ENCODE measurements around the gene RUFY3.

RUFY3 gene

DNA sequence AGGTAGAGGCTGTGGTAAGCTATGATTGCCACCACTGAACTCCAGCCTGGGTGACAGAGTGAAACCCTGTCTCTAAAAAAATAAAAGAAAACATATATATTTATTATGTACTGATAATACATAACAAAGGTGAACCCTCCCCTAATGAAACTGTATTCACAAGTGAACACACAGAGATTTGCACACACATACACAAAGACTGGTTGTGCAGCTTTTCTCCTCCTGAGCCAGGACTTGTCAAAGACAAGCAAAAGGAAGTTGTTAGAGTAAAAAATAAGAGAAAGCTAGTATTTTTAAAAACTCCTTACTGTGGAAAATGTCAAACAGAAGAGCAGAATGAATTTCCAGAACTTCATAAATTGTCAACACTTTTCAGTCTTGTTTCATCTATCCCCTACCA is 119.4 kb downstream of the RUFY3 start:
- DNase-seq (ENCODE audit: low read depth, low spot score), result no peak

DNA sequence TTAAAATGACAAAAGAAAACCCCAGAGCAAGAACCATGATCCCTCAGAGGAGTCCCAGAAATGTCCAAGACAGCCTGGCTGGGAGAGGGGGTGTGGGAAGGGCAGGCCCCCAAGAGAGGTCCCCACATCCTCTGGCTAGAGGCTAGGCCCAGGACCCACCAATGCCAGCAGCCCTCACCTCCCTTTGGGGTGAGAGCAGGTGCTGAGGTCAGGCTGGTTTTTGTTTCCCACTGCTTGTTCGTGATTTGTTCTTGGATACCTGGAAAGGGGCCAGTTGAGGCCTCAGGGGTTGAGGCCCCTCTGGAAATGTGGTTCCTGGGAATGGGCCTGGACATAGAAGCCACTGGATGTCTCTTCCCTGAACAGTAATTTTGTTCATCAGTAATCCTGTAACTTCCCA is 120.2 kb downstream of the RUFY3 start:
- DNase-seq (ENCODE audit: low read depth, low spot score), result no peak

- DNase-seq (ENCODE audit: low read depth, low spot score), result no peak
Observed at GRCh38 chr4:70842761-70843435, 121.1 kb downstream of the RUFY3 start.

DNA sequence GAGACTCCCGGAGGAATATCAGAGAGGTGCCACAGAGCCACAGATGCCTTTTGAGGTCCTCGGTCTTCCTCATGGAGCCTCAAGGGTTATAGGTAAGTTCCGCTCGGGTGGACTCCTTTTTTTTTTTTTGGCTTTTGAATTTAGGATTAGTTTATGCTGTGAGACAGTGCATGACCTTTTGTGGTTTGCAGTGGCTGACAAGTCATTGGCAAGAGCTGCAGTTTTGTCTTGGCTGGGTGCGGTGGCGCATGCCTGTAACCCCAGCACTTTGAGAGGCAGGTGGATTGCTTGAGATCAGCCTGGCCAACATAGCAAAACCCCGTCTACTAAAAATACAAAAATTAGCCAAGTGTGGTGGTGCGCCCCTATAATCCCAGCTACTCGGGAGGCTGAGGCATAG is 122.4 kb downstream of the RUFY3 start:
- DNase-seq (ENCODE audit: low read depth, low spot score), result no peak

GRCh38 chr4:70849291-70849690 is 127.5 kb downstream of the RUFY3 start:
- no peak for DNase-seq (ENCODE audit: low read depth, low spot score)

DNA sequence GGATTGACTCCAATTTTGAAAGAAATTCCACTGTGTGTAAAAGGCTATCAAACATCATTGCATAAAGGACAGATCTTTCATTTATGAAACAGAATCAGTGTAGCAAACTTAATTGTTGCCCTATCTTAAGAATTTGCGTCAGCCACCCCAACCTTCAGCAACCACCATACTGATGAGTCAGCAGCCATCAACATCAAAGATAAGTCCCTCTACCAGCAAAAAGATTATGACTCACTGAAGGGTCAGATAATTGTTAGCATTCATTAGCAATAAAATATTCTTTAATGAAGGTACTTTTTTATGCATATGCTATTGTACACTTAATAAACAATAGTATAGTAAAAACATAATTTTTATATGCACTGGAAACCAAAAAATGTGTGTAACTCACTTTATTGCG is 133.7 kb downstream of the RUFY3 start:
- DNase-seq (ENCODE audit: low read depth, low spot score), result no peak

All from smooth muscle cell of the brain vasculature (primary cell).